GM18861 (cell line): ENCODE data around the gene DFFB.
"Not testable (repeated sequence)": the region's sequence is repeated elsewhere in the genome, so short reads cannot be mapped to it uniquely, and the experiment has no call there.

Experiments used
- ATAC-seq: cut with Tn5 transposase; IDR thresholded peaks from one replicate; pipeline ENCODE4 v1.9.1; 2021; ENCODE audit not compliant: unreplicated experiment

Gene DFFB

GRCh38 chr1:3856923-3857790 lies at the start of gene DFFB, which contains the start of gene CEP104:
Gene DFFB (plus strand): TSS chr1:3857476. CDS start chr1:3857604, 128 bp downstream.
Gene CEP104 (minus strand): TSS chr1:3857211. CDS start chr1:3852407, 4,804 bp downstream.
- ATAC-seq = peak; percentile 93

- no peak for ATAC-seq
Observed at GRCh38 chr1:3807769-3808168, 49.5 kb upstream of the DFFB start.

DNA sequence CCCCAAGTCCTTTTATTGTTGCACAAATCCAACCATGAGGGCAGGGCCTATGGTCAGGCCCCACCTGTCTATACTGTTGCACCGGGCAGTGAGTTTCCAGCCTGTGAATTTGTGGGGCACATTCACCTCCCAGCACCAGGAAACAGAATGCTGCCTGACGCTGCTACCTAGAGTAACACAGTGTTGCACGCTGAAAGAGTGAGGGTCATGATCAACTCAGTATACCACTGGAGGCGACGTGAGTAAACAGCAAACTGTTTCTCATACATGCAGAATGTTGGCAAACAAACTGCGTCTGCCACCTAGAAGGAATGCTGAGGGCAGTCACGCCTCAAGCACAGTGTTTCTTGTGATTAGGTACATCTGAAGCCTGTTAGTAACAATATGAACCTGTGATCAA lies 47.6 kb upstream of the DFFB start:
- no peak for ATAC-seq

- not testable (repeated sequence) for ATAC-seq
Observed at GRCh38 chr1:3810149-3810761, 47.0 kb upstream of the DFFB start.

GRCh38 chr1:3811595-3811911 lies 45.7 kb upstream of the DFFB start:
- no peak for ATAC-seq

- no peak for ATAC-seq
Observed at GRCh38 chr1:3814065-3814464, 43.2 kb upstream of the DFFB start.

DNA sequence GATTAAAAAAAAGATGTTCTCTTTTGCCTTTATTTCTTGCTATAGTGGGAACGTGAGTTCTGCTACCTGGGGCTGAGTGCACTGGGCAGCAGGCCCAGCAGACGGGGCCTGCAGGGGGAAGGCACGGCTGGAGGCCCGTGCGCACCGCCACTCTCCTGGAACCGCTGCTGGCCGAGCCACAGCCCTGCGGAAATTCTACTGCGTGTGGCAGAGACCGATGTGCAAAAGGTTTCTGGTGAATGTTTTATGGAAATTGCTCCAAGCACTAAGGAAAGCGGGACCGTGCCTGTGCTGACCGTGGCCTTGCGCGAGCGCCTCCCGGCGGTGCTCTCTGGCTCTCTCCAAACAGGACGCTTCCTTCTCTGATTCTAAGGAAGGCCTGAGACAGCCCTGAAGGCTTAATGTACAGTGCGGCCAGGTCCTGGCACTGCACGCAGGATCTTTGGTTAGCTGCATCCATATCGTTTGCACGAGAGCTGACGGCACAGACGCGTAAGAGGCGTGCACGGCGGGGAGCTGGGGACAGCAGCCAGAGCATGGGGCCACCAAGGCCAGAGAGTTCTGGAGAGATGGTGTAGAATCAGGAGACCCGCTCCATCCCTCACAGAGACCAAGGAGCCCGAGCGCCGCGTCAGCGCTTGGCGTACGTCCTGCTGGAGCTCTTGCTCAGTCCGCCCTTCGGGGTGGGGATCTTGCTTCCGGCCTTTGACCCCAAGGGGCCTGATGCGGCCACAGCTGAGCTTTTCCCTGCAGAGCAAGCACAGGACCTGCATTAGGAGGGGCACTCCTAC lies 42.3 kb upstream of the DFFB start:
- no peak for ATAC-seq

GRCh38 chr1:3816331-3817137 lies 40.7 kb upstream of the DFFB start:
- ATAC-seq = no peak

GRCh38 chr1:3817138-3817740 lies 40.0 kb upstream of the DFFB start:
- no peak for ATAC-seq

GRCh38 chr1:3817821-3818597 lies 39.3 kb upstream of the DFFB start:
- no peak for ATAC-seq

- no peak for ATAC-seq
Observed at GRCh38 chr1:3819771-3820200, 37.5 kb upstream of the DFFB start.

- ATAC-seq = no peak
Observed at GRCh38 chr1:3820316-3820715, 37.0 kb upstream of the DFFB start.

GRCh38 chr1:3821004-3821403 lies 36.3 kb upstream of the DFFB start:
- no peak for ATAC-seq

DNA sequence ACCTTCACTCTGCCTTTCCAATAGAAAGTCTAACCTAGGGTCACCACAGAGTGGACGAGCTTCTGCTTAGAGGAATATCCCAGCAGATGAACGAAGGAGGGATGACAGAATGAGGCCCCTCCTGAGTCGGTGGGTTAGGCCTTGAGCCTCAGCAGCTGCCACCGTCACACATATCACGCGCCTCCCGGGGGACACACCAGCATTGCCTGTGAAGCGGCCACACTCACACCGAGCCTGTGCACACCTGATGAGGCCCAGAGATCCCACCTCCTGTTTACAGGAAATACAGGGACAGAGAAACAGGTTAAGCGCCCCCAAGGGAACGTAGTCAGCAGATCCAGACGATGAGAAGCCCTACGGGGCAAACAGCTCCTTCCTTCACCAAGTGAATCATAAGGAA lies 35.8 kb upstream of the DFFB start:
- ATAC-seq = no peak

DNA sequence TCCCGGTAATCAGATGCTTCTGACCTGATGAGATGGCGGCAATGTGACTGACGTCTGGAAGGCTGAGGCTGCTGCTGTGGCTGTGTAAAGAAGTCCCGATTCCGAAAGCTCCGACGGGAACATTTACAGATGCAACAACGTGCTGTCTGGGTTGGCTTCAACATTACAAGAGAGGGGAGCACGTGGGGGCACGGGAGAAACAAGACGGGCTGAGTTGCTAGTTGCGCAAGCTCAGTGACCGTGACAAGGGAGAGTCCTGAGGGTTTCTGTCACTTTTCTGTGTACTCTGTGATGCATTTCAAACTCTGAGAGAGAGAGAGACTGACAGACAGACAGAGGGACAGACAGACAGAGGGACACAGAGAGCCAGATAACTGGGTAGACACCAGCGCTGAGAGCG lies 35.4 kb upstream of the DFFB start:
- no peak for ATAC-seq

GRCh38 chr1:3822421-3822820 lies 34.9 kb upstream of the DFFB start:
- ATAC-seq = no peak

DNA sequence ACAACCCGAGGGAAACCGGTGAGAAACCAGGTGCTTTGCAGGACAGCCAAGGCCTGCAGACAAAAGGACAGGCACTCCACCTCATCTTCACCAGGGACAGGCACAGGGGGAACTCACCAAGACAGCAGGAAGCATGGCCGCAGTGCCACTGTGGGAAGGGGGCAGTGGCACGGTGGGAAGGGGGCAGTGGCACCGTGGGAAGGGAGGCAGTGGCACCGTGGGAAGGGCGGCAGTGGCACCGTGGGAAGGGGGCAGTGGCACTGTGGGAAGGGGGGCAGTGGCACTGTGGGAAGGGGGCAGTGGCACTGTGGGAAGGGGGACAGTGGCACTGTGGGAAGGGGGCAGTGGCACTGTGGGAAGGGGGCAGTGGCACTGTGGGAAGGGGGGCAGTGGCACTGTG lies 32.6 kb upstream of the DFFB start:
- ATAC-seq = no peak

DNA sequence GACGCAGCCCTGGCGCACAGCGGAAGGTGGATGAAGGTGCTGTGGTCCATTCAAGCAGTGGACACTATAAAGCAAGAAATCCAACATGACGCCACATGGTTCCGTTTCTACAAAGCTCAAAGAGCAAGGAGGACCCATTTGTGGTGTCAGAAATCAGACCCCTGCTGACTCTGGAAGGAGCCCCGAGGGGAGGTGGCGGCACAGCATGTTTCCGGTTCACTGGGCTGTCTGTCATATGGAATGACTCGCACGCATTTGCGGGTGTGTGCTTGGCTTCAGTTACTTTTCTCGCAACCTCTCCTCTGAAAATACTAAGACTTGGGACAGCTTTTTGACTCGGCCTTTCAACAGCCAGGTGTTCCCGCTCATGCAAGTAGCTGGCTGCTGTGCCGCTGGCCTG lies 31.9 kb upstream of the DFFB start:
- ATAC-seq = no peak

GRCh38 chr1:3827813-3828307 lies 29.4 kb upstream of the DFFB start:
- no peak for ATAC-seq

- ATAC-seq = no peak
Observed at GRCh38 chr1:3828391-3828790, 28.9 kb upstream of the DFFB start.
